Dendritic cell treated with granulocyte-macrophage colony-stimulating factor and Interleukin-4, amounts not matched to agents 40 ng/mL and 50 ng/mL, for 4 days (primary cell): ENCODE data around the gene PPCDC.

Experiments
- H3K27ac Mint-ChIP-seq: one replicate; pipeline ENCODE4 v1.8.0; 2022; ENCODE audit warnings: mild to moderate bottlenecking, mixed read lengths
- H3K27me3 Mint-ChIP-seq: one replicate; pipeline ENCODE4 v1.8.0; 2022; ENCODE audit warnings: mild to moderate bottlenecking, mixed read lengths
- H3K36me3 Mint-ChIP-seq: one replicate; pipeline ENCODE4 v1.8.0; 2022; ENCODE audit warnings: low read depth, mixed read lengths
- H3K4me1 Mint-ChIP-seq: one replicate; pipeline ENCODE4 v1.8.0; 2022; ENCODE audit warnings: low read depth, mixed read lengths
- H3K4me3 Mint-ChIP-seq: one replicate; pipeline ENCODE4 v1.8.0; 2022; ENCODE audit warnings: mild to moderate bottlenecking, moderate library complexity, mixed read lengths
- H3K9me3 Mint-ChIP-seq: one replicate; pipeline ENCODE4 v1.8.0; 2022; ENCODE audit warnings: mixed read lengths
- intact Hi-C: fragments of 100-400 bp; cut with micrococcal nuclease; formaldehyde crosslinking; loops from one replicate; pipeline ENCODE4 v1.15.0; 2022

The PPCDC gene

GRCh38 chr15:75056036-75056435, 32.6 kb downstream of the PPCDC start:
- H3K27me3 Mint-ChIP-seq, result peaks cover 3% of the 10 kb centered on the region
- peaks cover 42% of the 10 kb centered on the region for H3K4me1 Mint-ChIP-seq
- no peaks in the 10 kb centered on the region for H3K9me3 Mint-ChIP-seq
- H3K27ac Mint-ChIP-seq, result peak overlapping the region; percentile 6
- intact Hi-C loops, result no loop called here
- no peaks in the 10 kb centered on the region for H3K36me3 Mint-ChIP-seq
- H3K4me3 Mint-ChIP-seq, result no peak overlapping the region

- Mint-ChIP-seq H3K27me3 (peaks cover 3% of the 10 kb centered on the region), H3K9me3 (no peaks in the 10 kb centered on the region), H3K27ac (no peak overlapping the region), H3K4me1 (peaks cover 52% of the 10 kb centered on the region), H3K36me3 (no peaks in the 10 kb centered on the region), H3K4me3 (no peak overlapping the region)
- intact Hi-C loops, result no loop called here
Observed at GRCh38 chr15:75058127-75058905, 34.9 kb downstream of the PPCDC start.

- Mint-ChIP-seq H3K9me3 (no peaks in the 10 kb centered on the region), H3K4me1 (peaks cover 55% of the 10 kb centered on the region), H3K36me3 (no peaks in the 10 kb centered on the region), H3K4me3 (no peak overlapping the region), H3K27ac (peak overlapping the region; percentile 17), H3K27me3 (peaks cover 6% of the 10 kb centered on the region)
- intact Hi-C loops, result no loop called here
Observed at GRCh38 chr15:75059607-75060006, 36.2 kb downstream of the PPCDC start.

- H3K4me1 Mint-ChIP-seq, result peaks cover 64% of the 10 kb centered on the region
- no peaks in the 10 kb centered on the region for H3K36me3 Mint-ChIP-seq
- H3K4me3 Mint-ChIP-seq, result no peak overlapping the region
- H3K27ac Mint-ChIP-seq, result peak overlapping the region; percentile 69
- no peaks in the 10 kb centered on the region for H3K9me3 Mint-ChIP-seq
- peaks cover 3% of the 10 kb centered on the region for H3K27me3 Mint-ChIP-seq
- intact Hi-C loops, result no loop called here
Observed at GRCh38 chr15:75061272-75061671, 37.9 kb downstream of the PPCDC start.

GRCh38 chr15:75062706-75063105, 39.3 kb downstream of the PPCDC start:
- no peak overlapping the region for H3K27ac Mint-ChIP-seq
- peaks cover 75% of the 10 kb centered on the region for H3K4me1 Mint-ChIP-seq
- no peaks in the 10 kb centered on the region for H3K9me3 Mint-ChIP-seq
- no peaks in the 10 kb centered on the region for H3K36me3 Mint-ChIP-seq
- peaks cover 3% of the 10 kb centered on the region for H3K27me3 Mint-ChIP-seq
- intact Hi-C loops, result no loop called here
- no peak overlapping the region for H3K4me3 Mint-ChIP-seq

GRCh38 chr15:75063338-75063737, 39.9 kb downstream of the PPCDC start:
- H3K9me3 Mint-ChIP-seq, result no peaks in the 10 kb centered on the region
- H3K27me3 Mint-ChIP-seq, result peaks cover 3% of the 10 kb centered on the region
- H3K4me3 Mint-ChIP-seq, result no peak overlapping the region
- peaks cover 75% of the 10 kb centered on the region for H3K4me1 Mint-ChIP-seq
- intact Hi-C loops, result no loop called here
- H3K36me3 Mint-ChIP-seq, result no peaks in the 10 kb centered on the region
- H3K27ac Mint-ChIP-seq, result peak overlapping the region; percentile 87

- peak overlapping the region; percentile 87 for H3K27ac Mint-ChIP-seq
- no peaks in the 10 kb centered on the region for H3K9me3 Mint-ChIP-seq
- intact Hi-C loops, result no loop called here
- peaks cover 3% of the 10 kb centered on the region for H3K27me3 Mint-ChIP-seq
- H3K4me1 Mint-ChIP-seq, result peaks cover 76% of the 10 kb centered on the region
- no peaks in the 10 kb centered on the region for H3K36me3 Mint-ChIP-seq
- no peak overlapping the region for H3K4me3 Mint-ChIP-seq
Observed at GRCh38 chr15:75063889-75064288, 40.5 kb downstream of the PPCDC start.

GRCh38 chr15:75064846-75065245, 41.5 kb downstream of the PPCDC start:
- H3K4me1 Mint-ChIP-seq, result peaks cover 85% of the 10 kb centered on the region
- H3K27me3 Mint-ChIP-seq, result peaks cover 3% of the 10 kb centered on the region

GRCh38 chr15:75065467-75065850, 42.1 kb downstream of the PPCDC start:
- intact Hi-C loops, result loop anchor here (5.0 kb wide), 2 partner anchors 33 to 47 kb away; no protein-coding TSS in a partner anchor
- H3K27ac Mint-ChIP-seq, result peak overlapping the region; percentile 87

More at GRCh38 chr15:75064846-75065245, 41.5 kb downstream of the PPCDC start:
- Mint-ChIP-seq H3K4me3 (no peak overlapping the region), H3K9me3 (no peaks in the 10 kb centered on the region), H3K27ac (peak overlapping the region; percentile 87), H3K36me3 (no peaks in the 10 kb centered on the region)
- intact Hi-C loops, result loop anchor here (5.0 kb wide), 2 partner anchors 33 to 47 kb away; no protein-coding TSS in a partner anchor

GRCh38 chr15:75065851-75066509, 42.6 kb downstream of the PPCDC start:
- no peak overlapping the region for H3K4me3 Mint-ChIP-seq
- peak overlapping the region; percentile 87 for H3K27ac Mint-ChIP-seq
- no peaks in the 10 kb centered on the region for H3K9me3 Mint-ChIP-seq
- peaks cover 3% of the 10 kb centered on the region for H3K27me3 Mint-ChIP-seq
- H3K4me1 Mint-ChIP-seq, result peaks cover 95% of the 10 kb centered on the region
- H3K36me3 Mint-ChIP-seq, result no peaks in the 10 kb centered on the region
- intact Hi-C loops, result loop anchor here (5.0 kb wide), 2 partner anchors 34 to 46 kb away; no protein-coding TSS in a partner anchor

More at GRCh38 chr15:75065467-75065850, 42.1 kb downstream of the PPCDC start:
- Mint-ChIP-seq H3K36me3 (no peaks in the 10 kb centered on the region), H3K9me3 (no peaks in the 10 kb centered on the region), H3K4me3 (no peak overlapping the region), H3K4me1 (peaks cover 91% of the 10 kb centered on the region), H3K27me3 (peaks cover 3% of the 10 kb centered on the region)

GRCh38 chr15:75067123-75067830, 43.9 kb downstream of the PPCDC start:
- intact Hi-C loops, result loop anchor here (5.0 kb wide), 2 partner anchors 35 to 45 kb away; no protein-coding TSS in a partner anchor
- Mint-ChIP-seq H3K4me3 (peak overlapping the region; percentile 39), H3K9me3 (no peaks in the 10 kb centered on the region), H3K4me1 (peaks cover 97% of the 10 kb centered on the region), H3K36me3 (no peaks in the 10 kb centered on the region), H3K27me3 (peaks cover 3% of the 10 kb centered on the region), H3K27ac (peak overlapping the region; percentile 87)

- intact Hi-C loops, result loop anchor here (5.0 kb wide), 2 partner anchors 36 to 44 kb away; no protein-coding TSS in a partner anchor
- Mint-ChIP-seq H3K36me3 (no peaks in the 10 kb centered on the region), H3K4me1 (peaks cover 94% of the 10 kb centered on the region), H3K9me3 (no peaks in the 10 kb centered on the region), H3K4me3 (no peak overlapping the region), H3K27ac (peak overlapping the region; percentile 87), H3K27me3 (peaks cover 3% of the 10 kb centered on the region)
Observed at GRCh38 chr15:75068748-75069147, 45.4 kb downstream of the PPCDC start.

GRCh38 chr15:75069301-75069925, 46.0 kb downstream of the PPCDC start:
- Mint-ChIP-seq H3K4me1 (peaks cover 87% of the 10 kb centered on the region), H3K36me3 (no peaks in the 10 kb centered on the region), H3K9me3 (no peaks in the 10 kb centered on the region), H3K27ac (peak overlapping the region; percentile 87), H3K27me3 (no peaks in the 10 kb centered on the region), H3K4me3 (no peak overlapping the region)
- intact Hi-C loops, result loop anchor here (5.0 kb wide), 2 partner anchors 37 to 43 kb away; no protein-coding TSS in a partner anchor
